B cell (primary cell): ENCODE results near the gene POLD2.

Experiments used
- CTCF ChIP-seq: fragments of 200-600 bp; IDR thresholded peaks from one replicate; pipeline ENCODE4 v1.8.0; 2022; ENCODE audit warnings: antibody characterized with exemption, mild to moderate bottlenecking
- EZH2 ChIP-seq: IDR thresholded peaks from 2 replicates; pipeline ENCODE4 v1.6.1; 2012; ENCODE audit warnings: borderline replicate concordance, low read depth, mild to moderate bottlenecking, moderate library complexity, low read length; ENCODE audit not compliant: insufficient read depth, poor library complexity, severe bottlenecking

- TF ChIP-seq CTCF (no peak), EZH2 (no peak)
These were observed 42.0 kb downstream of the POLD2 start for GRCh38 chr7:44081266-44081748.
